Measurements from ENCODE around the gene MPPED2.

DNA sequence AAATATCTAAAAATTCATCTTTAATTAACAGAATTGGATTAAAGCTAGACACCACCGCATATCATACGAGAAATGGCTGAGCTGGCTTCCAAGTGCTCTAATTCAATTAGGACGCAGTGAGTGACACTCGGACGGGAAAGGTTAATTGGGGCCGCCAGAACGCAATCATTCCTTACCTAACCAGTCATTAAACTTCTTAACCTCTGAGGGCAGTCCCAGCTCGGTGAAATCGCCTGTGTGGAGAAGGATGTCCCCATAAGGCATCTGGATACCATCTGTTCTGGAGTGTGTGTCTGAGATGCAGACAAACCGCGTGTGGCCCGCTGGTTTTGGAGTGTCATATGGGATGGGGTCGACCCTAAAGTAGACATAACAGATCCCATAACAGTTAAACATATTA lies 50.3 kb downstream of the MPPED2 start:
- TF ChIP-seq, protein P1, sequence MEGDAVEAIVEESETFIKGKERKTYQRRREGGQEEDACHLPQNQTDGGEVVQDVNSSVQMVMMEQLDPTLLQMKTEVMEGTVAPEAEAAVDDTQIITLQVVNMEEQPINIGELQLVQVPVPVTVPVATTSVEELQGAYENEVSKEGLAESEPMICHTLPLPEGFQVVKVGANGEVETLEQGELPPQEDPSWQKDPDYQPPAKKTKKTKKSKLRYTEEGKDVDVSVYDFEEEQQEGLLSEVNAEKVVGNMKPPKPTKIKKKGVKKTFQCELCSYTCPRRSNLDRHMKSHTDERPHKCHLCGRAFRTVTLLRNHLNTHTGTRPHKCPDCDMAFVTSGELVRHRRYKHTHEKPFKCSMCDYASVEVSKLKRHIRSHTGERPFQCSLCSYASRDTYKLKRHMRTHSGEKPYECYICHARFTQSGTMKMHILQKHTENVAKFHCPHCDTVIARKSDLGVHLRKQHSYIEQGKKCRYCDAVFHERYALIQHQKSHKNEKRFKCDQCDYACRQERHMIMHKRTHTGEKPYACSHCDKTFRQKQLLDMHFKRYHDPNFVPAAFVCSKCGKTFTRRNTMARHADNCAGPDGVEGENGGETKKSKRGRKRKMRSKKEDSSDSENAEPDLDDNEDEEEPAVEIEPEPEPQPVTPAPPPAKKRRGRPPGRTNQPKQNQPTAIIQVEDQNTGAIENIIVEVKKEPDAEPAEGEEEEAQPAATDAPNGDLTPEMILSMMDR (IDR thresholded peaks at IDR 0.05; ENCODE audit: low read depth, low read length): no peak
- TF ChIP-seq POLR2A (IDR thresholded peaks at IDR 0.05; ENCODE audit: extremely low read depth, insufficient read length): no peak
- TF ChIP-seq, protein P2, sequence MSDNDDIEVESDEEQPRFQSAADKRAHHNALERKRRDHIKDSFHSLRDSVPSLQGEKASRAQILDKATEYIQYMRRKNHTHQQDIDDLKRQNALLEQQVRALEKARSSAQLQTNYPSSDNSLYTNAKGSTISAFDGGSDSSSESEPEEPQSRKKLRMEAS (IDR thresholded peaks at IDR 0.05; ENCODE audit: low read depth, low read length): no peak
- no peak for TF ChIP-seq MYC (IDR thresholded peaks at IDR 0.05; ENCODE audit: low read depth, low read length)
